Measurements from ENCODE around the gene INAFM2. TPM values are rescaled to one million over a fixed set of nuclear protein-coding genes. Genes with fewer than 3 reads are reported as not detected.

INAFM2 gene
- total and polyA plus RNA-seq, 9 donors = 10.7 to 16.7 (median 13.3) TPM

DNA sequence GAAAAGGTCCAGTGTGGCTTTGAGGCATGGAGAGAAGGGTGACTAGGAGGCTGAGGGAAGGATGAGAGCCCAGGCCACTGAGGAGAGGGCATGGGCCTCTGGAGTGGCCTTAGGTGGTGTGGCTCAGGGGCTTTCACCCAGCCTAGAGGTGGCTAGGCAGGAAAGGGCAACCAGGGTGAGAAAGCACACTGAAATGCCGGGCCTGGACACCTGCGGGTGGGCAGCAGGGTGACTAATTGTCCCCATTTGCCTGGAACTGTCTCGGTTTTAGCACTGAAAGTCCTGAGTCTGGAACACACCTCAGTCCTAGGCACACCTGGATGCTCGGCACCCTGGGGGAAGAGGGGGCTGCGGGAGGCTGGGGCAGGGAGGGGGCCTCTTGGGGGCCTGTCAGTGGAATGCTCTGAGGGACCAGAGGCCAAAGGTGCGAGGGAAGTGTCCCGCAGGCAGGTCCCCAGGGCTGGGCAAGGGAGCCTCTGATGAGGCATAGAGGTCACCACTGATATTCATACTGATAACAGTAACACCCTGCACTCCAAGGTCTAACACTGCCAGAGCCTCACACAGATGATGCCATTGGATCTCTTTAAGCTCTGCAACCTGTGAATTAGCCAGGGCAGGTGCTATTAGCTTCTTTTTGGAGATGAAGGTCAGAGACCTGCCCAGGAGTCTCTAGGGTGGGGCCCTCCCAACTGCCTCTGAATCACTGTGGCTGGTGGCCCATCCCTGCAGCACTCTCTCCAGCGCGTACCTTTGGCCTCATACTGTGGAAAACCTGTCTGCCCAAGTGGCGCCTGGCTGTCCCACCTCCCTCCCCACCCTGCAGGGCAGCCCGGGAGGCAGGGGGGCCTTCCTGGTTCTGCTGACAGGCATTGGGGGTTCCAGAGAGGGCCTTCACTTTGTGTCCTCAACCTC, 24.3 kb downstream of the INAFM2 start:
- Histone ChIP-seq H3K27ac (ENCODE audit: low read length) (no peak overlapping the region), H3K4me1 (ENCODE audit: control insufficient read depth, insufficient read depth, low read length) (peaks cover 15% of the 10 kb centered on the region), H3K27me3 (ENCODE audit: control insufficient read depth, insufficient read depth, low read length) (peaks cover 2% of the 10 kb centered on the region), H3K4me3 (ENCODE audit: low read length) (no peak overlapping the region), H3K9me3 (replicated peaks; ENCODE audit: control insufficient read depth, low read depth, low read length) (no peaks in the 10 kb centered on the region), H3K36me3 (ENCODE audit: control insufficient read depth, insufficient read depth, low read length) (no peaks in the 10 kb centered on the region)
- no peak for DNase-seq
- WGBS (ENCODE audit: insufficient coverage) = 92% methylated on average over 9 of the region's 11 CpGs

GRCh38 chr15:40348474-40348870, 25.0 kb downstream of the INAFM2 start:
- H3K27ac ChIP-seq (ENCODE audit: low read length) = no peak overlapping the region
- no peaks in the 10 kb centered on the region for H3K9me3 ChIP-seq (replicated peaks; ENCODE audit: control insufficient read depth, low read depth, low read length)
- WGBS (ENCODE audit: insufficient coverage) = 100% methylated on average over 2 of the region's 5 CpGs
- H3K4me1 ChIP-seq (ENCODE audit: control insufficient read depth, insufficient read depth, low read length) = peaks cover 9% of the 10 kb centered on the region
- H3K36me3 ChIP-seq (ENCODE audit: control insufficient read depth, insufficient read depth, low read length) = no peaks in the 10 kb centered on the region
- DNase-seq = no peak
- H3K4me3 ChIP-seq (ENCODE audit: low read length) = no peak overlapping the region
- H3K27me3 ChIP-seq (ENCODE audit: control insufficient read depth, insufficient read depth, low read length) = peaks cover 2% of the 10 kb centered on the region

GRCh38 chr15:40349163-40349562, 25.7 kb downstream of the INAFM2 start:
- peaks cover 2% of the 10 kb centered on the region for H3K27me3 ChIP-seq (ENCODE audit: control insufficient read depth, insufficient read depth, low read length)
- no peak overlapping the region for H3K27ac ChIP-seq (ENCODE audit: low read length)
- no peaks in the 10 kb centered on the region for H3K9me3 ChIP-seq (replicated peaks; ENCODE audit: control insufficient read depth, low read depth, low read length)
- H3K36me3 ChIP-seq (ENCODE audit: control insufficient read depth, insufficient read depth, low read length) = no peaks in the 10 kb centered on the region
- WGBS (ENCODE audit: insufficient coverage) = 100% methylated on average over 1 of the region's 5 CpGs
- H3K4me1 ChIP-seq (ENCODE audit: control insufficient read depth, insufficient read depth, low read length) = peaks cover 13% of the 10 kb centered on the region
- H3K4me3 ChIP-seq (ENCODE audit: low read length) = no peak overlapping the region
- no peak for DNase-seq

- no peak for DNase-seq
- Histone ChIP-seq H3K4me1 (ENCODE audit: control insufficient read depth, insufficient read depth, low read length) (peaks cover 14% of the 10 kb centered on the region), H3K4me3 (ENCODE audit: low read length) (no peak overlapping the region), H3K27me3 (ENCODE audit: control insufficient read depth, insufficient read depth, low read length) (peaks cover 2% of the 10 kb centered on the region), H3K36me3 (ENCODE audit: control insufficient read depth, insufficient read depth, low read length) (no peaks in the 10 kb centered on the region), H3K27ac (ENCODE audit: low read length) (no peak overlapping the region), H3K9me3 (replicated peaks; ENCODE audit: control insufficient read depth, low read depth, low read length) (no peaks in the 10 kb centered on the region)
- 92% methylated on average over 2 of the region's 7 CpGs for WGBS (ENCODE audit: insufficient coverage)
These were observed 28.9 kb downstream of the INAFM2 start for GRCh38 chr15:40352281-40352901.

GRCh38 chr15:40353697-40354096, 30.2 kb downstream of the INAFM2 start:
- H3K27ac ChIP-seq (ENCODE audit: low read length) = no peak overlapping the region
- H3K4me1 ChIP-seq (ENCODE audit: control insufficient read depth, insufficient read depth, low read length) = peaks cover 23% of the 10 kb centered on the region
- no peaks in the 10 kb centered on the region for H3K9me3 ChIP-seq (replicated peaks; ENCODE audit: control insufficient read depth, low read depth, low read length)
- 38% methylated on average over 4 of the region's 5 CpGs for WGBS (ENCODE audit: insufficient coverage)
- H3K4me3 ChIP-seq (ENCODE audit: low read length) = no peak overlapping the region
- H3K27me3 ChIP-seq (ENCODE audit: control insufficient read depth, insufficient read depth, low read length) = peaks cover 6% of the 10 kb centered on the region
- H3K36me3 ChIP-seq (ENCODE audit: control insufficient read depth, insufficient read depth, low read length) = no peaks in the 10 kb centered on the region
- DNase-seq = no peak

DNA sequence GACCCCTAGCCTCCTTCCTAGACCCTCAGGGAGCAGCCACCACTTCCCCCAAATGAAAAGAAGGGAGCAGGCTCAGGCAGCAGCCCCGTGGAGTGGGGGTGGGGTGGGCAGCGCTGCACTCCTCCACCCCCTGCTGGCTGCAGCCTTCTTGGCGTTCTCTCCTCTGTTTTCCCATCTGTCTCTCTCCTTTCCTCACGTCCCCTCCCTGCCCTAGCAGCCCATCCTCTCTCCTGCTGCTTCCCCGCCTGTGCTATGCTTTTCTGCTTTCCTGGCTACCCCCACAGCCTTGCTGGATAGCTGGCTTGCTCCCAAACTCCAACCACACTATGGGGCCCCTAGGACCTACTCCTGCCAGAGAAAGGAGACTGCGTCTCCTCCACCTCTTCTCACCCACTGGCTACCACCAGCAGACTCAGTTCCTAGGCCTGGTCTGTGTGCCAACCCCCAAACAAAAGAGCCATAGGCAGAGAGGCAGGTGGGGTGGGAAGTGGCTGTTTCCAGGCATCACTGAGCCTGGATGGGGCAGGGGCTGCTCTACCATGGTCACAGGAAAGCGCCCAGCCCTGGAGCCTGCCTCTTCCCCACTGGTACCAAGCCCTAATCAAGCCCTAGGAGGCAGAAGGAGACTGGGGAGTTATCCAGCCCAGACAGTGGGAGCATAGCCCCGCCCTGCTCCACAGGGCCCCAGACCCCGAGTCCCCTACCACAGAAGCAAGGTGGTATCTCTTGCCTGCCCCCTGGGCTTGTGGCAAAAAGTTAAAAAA, 31.1 kb downstream of the INAFM2 start:
- Histone ChIP-seq H3K36me3 (ENCODE audit: control insufficient read depth, insufficient read depth, low read length) (no peaks in the 10 kb centered on the region), H3K4me1 (ENCODE audit: control insufficient read depth, insufficient read depth, low read length) (peaks cover 26% of the 10 kb centered on the region), H3K27me3 (ENCODE audit: control insufficient read depth, insufficient read depth, low read length) (peaks cover 15% of the 10 kb centered on the region), H3K9me3 (replicated peaks; ENCODE audit: control insufficient read depth, low read depth, low read length) (no peaks in the 10 kb centered on the region), H3K27ac (ENCODE audit: low read length) (no peak overlapping the region), H3K4me3 (ENCODE audit: low read length) (no peak overlapping the region)
- WGBS (ENCODE audit: insufficient coverage) = 13% methylated on average over 6 of the region's 9 CpGs
- peak; percentile 71 for DNase-seq

DNA sequence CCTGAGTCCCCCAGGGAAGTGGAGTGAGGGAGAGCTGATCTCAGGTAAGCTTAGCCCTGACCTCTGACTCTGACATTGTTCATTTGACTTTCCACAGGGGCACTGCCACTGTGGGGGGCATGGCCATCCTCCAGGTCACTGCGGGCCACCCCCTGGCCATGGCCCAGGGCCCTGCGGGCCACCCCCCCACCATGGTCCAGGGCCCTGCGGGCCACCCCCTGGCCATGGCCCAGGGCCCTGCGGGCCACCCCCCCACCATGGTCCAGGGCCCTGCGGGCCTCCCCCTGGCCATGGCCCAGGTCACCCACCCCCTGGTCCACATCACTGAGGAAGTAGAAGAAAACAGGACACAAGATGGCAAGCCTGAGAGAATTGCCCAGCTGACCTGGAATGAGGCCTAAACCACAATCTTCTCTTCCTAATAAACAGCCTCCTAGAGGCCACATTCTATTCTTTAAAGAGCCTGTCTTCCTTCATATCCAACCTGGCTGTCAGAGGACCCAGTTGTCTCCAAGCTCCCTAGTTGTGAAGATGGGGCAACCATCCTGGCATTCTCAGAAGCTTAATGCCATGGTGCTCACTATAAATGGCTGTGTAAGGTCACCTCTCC, 32.6 kb downstream of the INAFM2 start:
- peaks cover 23% of the 10 kb centered on the region for H3K27me3 ChIP-seq (ENCODE audit: control insufficient read depth, insufficient read depth, low read length)
- H3K4me3 ChIP-seq (ENCODE audit: low read length) = no peak overlapping the region
- H3K9me3 ChIP-seq (replicated peaks; ENCODE audit: control insufficient read depth, low read depth, low read length) = no peaks in the 10 kb centered on the region
- H3K4me1 ChIP-seq (ENCODE audit: control insufficient read depth, insufficient read depth, low read length) = peaks cover 26% of the 10 kb centered on the region
- no peak overlapping the region for H3K27ac ChIP-seq (ENCODE audit: low read length)
- H3K36me3 ChIP-seq (ENCODE audit: control insufficient read depth, insufficient read depth, low read length) = no peaks in the 10 kb centered on the region
- DNase-seq = no peak
- WGBS (ENCODE audit: insufficient coverage) = 90% methylated on average over 2 of the region's 5 CpGs

DNA sequence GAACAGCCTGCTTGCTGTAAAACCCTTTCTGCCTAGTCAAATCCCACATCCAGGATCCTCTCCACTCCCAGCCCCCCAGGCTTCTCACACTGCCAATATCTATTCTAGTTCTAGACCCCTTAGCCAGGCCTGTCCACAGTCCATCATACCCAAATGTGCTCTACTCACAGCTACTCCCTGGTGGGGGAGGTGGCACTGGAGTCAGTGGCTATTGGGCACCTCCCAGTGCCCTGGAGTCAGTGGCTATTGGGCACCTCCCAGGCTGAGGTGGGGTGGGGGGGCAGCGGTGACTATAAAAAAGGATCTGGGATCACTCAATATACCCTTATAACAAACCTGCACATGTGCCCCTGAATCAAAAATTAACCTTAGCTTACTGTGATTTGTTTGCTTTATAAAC, 33.8 kb downstream of the INAFM2 start:
- H3K9me3 ChIP-seq (replicated peaks; ENCODE audit: control insufficient read depth, low read depth, low read length) = no peaks in the 10 kb centered on the region
- no peaks in the 10 kb centered on the region for H3K36me3 ChIP-seq (ENCODE audit: control insufficient read depth, insufficient read depth, low read length)
- no peak for DNase-seq
- peaks cover 26% of the 10 kb centered on the region for H3K4me1 ChIP-seq (ENCODE audit: control insufficient read depth, insufficient read depth, low read length)
- no CpG with 5 or more reads among the region's 1 CpG for WGBS (ENCODE audit: insufficient coverage)
- H3K27me3 ChIP-seq (ENCODE audit: control insufficient read depth, insufficient read depth, low read length) = peaks cover 28% of the 10 kb centered on the region
- H3K27ac ChIP-seq (ENCODE audit: low read length) = no peak overlapping the region
- no peak overlapping the region for H3K4me3 ChIP-seq (ENCODE audit: low read length)

- Histone ChIP-seq H3K36me3 (ENCODE audit: control insufficient read depth, insufficient read depth, low read length) (no peaks in the 10 kb centered on the region), H3K27me3 (ENCODE audit: control insufficient read depth, insufficient read depth, low read length) (peaks cover 25% of the 10 kb centered on the region), H3K4me1 (ENCODE audit: control insufficient read depth, insufficient read depth, low read length) (peaks cover 26% of the 10 kb centered on the region), H3K4me3 (ENCODE audit: low read length) (peak within 1 kb of the TSS; percentile 45), H3K9me3 (replicated peaks; ENCODE audit: control insufficient read depth, low read depth, low read length) (no peaks in the 10 kb centered on the region), H3K27ac (ENCODE audit: low read length) (no peak within 1 kb of the TSS)
- under 1% methylated on average over 77 of the region's 82 CpGs for WGBS (ENCODE audit: insufficient coverage)
- peak; percentile 91 for DNase-seq
These were observed 34.4 kb downstream of the INAFM2 start, which contains the start of gene DISP2 for GRCh38 chr15:40357723-40358470. Gene DISP2 (plus strand): TSS chr15:40358219. CDS start chr15:40358322, 103 bp downstream.
